ENCODE results near the gene OR51G1.

DNA sequence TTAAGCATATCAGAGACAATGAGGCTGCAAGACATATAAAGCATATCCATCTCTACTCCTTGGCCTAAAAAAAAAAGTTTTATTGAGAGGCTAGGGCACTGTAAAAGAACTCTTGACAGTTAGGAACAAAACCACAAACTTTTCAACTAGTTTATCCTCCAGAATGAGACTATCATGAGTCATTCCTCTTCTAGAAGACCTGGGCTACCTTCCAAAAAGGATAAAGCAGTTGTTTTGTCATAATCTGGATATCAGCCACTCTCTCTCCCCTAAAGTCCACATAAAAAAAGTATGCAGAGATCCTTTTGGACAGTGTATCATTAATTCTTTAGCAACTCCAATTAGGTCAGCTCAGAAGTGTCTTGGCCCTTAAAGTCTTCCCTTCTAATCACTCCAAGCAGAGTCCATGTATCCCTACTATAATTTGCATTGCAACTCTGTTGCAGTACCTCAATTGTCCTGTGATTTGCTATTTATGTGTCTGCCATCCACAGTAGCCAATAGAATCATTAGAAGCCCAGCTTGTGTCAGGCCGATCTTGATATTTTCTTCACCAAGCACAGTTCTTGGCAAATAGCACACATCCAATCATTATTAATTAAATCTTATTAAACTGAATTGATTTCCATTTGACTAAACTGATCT lies 32.0 kb downstream of the OR51G1 start:
- TF ChIP-seq, protein P1, sequence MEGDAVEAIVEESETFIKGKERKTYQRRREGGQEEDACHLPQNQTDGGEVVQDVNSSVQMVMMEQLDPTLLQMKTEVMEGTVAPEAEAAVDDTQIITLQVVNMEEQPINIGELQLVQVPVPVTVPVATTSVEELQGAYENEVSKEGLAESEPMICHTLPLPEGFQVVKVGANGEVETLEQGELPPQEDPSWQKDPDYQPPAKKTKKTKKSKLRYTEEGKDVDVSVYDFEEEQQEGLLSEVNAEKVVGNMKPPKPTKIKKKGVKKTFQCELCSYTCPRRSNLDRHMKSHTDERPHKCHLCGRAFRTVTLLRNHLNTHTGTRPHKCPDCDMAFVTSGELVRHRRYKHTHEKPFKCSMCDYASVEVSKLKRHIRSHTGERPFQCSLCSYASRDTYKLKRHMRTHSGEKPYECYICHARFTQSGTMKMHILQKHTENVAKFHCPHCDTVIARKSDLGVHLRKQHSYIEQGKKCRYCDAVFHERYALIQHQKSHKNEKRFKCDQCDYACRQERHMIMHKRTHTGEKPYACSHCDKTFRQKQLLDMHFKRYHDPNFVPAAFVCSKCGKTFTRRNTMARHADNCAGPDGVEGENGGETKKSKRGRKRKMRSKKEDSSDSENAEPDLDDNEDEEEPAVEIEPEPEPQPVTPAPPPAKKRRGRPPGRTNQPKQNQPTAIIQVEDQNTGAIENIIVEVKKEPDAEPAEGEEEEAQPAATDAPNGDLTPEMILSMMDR (IDR thresholded peaks at IDR 0.05) = no peak
- TF ChIP-seq POLR2A (IDR thresholded peaks at IDR 0.05) = no peak

Measured in testis (tissue), 2 donors.